ENCODE measurements around the gene FSD1. TPM values are rescaled to one million over a fixed set of nuclear protein-coding genes. Genes with fewer than 3 reads are reported as not detected.
"Not testable (repeated sequence)": the region's sequence is repeated elsewhere in the genome, so short reads cannot be mapped to it uniquely, and the experiment has no call there.

Gene FSD1
- total RNA-seq, 1 experiment from 2014 or later = not detected

DNA sequence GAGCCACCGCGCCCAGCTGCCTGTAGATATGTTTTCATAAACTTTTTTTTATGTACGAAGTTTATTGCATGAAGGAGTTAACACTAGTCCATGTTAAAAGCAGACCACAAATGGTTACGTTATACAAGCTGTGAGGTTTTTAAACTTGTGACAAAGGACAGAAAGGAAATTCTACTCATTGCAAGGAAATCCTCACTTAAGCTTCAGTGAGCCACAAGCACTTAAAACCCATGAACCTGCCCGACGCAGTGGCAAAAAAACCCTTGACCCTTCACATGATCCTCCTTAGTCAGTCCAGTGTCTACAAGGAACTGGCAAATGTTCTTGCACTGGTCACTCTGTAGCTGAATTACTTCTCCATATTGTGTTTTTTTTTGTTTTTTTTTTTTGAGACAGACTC is 43.1 kb downstream of the FSD1 start:
- intact Hi-C loops (cut with micrococcal nuclease; ENCODE audit: unreplicated experiment) = no loop called here

DNA sequence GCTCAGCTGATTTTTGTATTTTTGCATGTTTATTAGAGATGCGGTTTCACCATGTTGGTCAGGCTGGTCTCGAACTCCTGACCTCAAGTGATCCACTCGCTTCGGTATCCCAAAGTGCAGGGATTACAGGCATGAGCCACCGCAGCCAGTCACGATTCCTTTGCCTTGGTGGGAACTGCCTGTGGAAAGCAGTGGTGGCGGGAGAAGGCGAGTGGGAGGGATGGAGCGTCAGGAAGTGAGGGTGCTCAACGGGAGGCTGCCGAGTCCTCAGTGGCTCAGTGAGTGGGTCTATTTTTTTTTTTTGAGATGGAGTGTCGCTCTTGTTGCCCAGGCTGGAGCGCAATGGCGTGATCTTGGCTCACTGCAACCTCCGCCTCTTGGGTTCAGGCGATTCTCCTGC is 44.8 kb downstream of the FSD1 start:
- H3K9me2 ChIP-seq (ENCODE audit: insufficient read depth); DNase-seq; BruUV-seq (replicated peaks); intact Hi-C loops (cut with micrococcal nuclease; ENCODE audit: unreplicated experiment); POLR2A ChIA-PET (ENCODE audit: unreplicated experiment); H3K4me2 ChIP-seq; H2AFZ ChIP-seq; H3K4me1 ChIP-seq (replicated peaks; ENCODE audit: insufficient read depth); H3K27ac ChIP-seq; H3F3A ChIP-seq (ENCODE audit: insufficient read depth, low read depth); H3K4me3 ChIP-seq; H3K27me3 ChIP-seq (ENCODE audit: insufficient read depth, low read depth); H3K9me3 ChIP-seq (ENCODE audit: insufficient read depth, low read depth); CTCF ChIA-PET; H3K79me2 ChIP-seq (ENCODE audit: low read depth); H4K20me1 ChIP-seq (ENCODE audit: insufficient read depth); H3K36me3 ChIP-seq (ENCODE audit: low read depth): not testable (repeated sequence)

More for the DNA sequence above, 43.1 kb downstream of the FSD1 start:
- no peak for DNase-seq
- no peaks in the 10 kb centered on the region for H3K27me3 ChIP-seq (ENCODE audit: insufficient read depth, low read depth)
- ChIA-PET CTCF (no interaction called here), POLR2A (ENCODE audit: unreplicated experiment) (interaction anchor here (0.6 kb wide), 1 partner anchor 187 kb away, joined by 7 read pairs; no protein-coding TSS in a partner anchor)
- BruUV-seq (replicated peaks) = no TSS peak
- H3K27ac ChIP-seq = no peak overlapping the region
- no peak overlapping the region for H3K4me2 ChIP-seq
- no peaks in the 10 kb centered on the region for H4K20me1 ChIP-seq (ENCODE audit: insufficient read depth)
- H3K36me3 ChIP-seq (ENCODE audit: low read depth) = no peaks in the 10 kb centered on the region
- no peak for TF ChIP-seq EZH2 (IDR thresholded peaks at IDR 0.05; ENCODE audit: low read depth)
- TF ChIP-seq, protein P1, sequence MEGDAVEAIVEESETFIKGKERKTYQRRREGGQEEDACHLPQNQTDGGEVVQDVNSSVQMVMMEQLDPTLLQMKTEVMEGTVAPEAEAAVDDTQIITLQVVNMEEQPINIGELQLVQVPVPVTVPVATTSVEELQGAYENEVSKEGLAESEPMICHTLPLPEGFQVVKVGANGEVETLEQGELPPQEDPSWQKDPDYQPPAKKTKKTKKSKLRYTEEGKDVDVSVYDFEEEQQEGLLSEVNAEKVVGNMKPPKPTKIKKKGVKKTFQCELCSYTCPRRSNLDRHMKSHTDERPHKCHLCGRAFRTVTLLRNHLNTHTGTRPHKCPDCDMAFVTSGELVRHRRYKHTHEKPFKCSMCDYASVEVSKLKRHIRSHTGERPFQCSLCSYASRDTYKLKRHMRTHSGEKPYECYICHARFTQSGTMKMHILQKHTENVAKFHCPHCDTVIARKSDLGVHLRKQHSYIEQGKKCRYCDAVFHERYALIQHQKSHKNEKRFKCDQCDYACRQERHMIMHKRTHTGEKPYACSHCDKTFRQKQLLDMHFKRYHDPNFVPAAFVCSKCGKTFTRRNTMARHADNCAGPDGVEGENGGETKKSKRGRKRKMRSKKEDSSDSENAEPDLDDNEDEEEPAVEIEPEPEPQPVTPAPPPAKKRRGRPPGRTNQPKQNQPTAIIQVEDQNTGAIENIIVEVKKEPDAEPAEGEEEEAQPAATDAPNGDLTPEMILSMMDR (conservative IDR thresholded peaks at IDR 0.05) = no peak
- no peaks in the 10 kb centered on the region for H3K79me2 ChIP-seq (ENCODE audit: low read depth)
- H3F3A ChIP-seq (ENCODE audit: insufficient read depth, low read depth) = peaks cover 3% of the 10 kb centered on the region; the same call in 1 of the 2 replicates
- no peaks in the 10 kb centered on the region for H3K4me1 ChIP-seq (replicated peaks; ENCODE audit: insufficient read depth)
- no peaks in the 10 kb centered on the region for H3K9me2 ChIP-seq (ENCODE audit: insufficient read depth)
- H3K4me3 ChIP-seq = no peak overlapping the region
- H2AFZ ChIP-seq = no peak overlapping the region
- H3K9me3 ChIP-seq (ENCODE audit: insufficient read depth, low read depth) = no peaks in the 10 kb centered on the region

DNA sequence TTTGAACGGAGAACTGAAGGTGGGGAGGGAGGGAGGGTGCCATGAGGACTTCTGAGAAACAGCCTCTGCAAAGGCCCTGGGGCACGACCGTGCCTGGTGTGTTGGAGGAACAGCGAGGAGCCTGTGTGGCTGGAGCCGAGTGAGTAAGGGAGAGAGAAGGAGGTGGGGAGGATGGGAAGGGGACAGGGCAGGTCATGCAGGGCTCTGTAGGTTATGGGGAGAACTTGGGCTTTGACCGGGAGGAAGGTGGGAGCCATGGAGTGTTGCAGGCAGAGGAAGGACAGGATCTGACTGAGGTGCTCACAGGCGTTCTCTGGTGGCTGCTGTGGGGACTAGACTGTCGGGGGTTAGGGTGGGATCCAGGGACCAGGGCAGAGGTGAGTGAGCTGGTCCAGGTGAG is 45.7 kb downstream of the FSD1 start:
- Histone ChIP-seq H3K9me2 (ENCODE audit: insufficient read depth) (no peaks in the 10 kb centered on the region), H3K79me2 (ENCODE audit: low read depth) (no peaks in the 10 kb centered on the region), H3K4me2 (no peak overlapping the region), H3K4me1 (replicated peaks; ENCODE audit: insufficient read depth) (no peaks in the 10 kb centered on the region), H3K9me3 (ENCODE audit: insufficient read depth, low read depth) (no peaks in the 10 kb centered on the region), H3K27me3 (ENCODE audit: insufficient read depth, low read depth) (no peaks in the 10 kb centered on the region), H3K27ac (no peak overlapping the region), H3K4me3 (no peak overlapping the region), H2AFZ (no peak overlapping the region), H3F3A (ENCODE audit: insufficient read depth, low read depth) (peaks cover 3% of the 10 kb centered on the region; the same call in 1 of the 2 replicates), H3K36me3 (ENCODE audit: low read depth) (no peaks in the 10 kb centered on the region), H4K20me1 (ENCODE audit: insufficient read depth) (no peaks in the 10 kb centered on the region)
- TF ChIP-seq EZH2 (IDR thresholded peaks at IDR 0.05; ENCODE audit: low read depth) = no peak
- TF ChIP-seq, protein P1 (conservative IDR thresholded peaks at IDR 0.05) = no peak
- BruUV-seq (replicated peaks) = no TSS peak
- no peak for DNase-seq
- intact Hi-C loops (cut with micrococcal nuclease; ENCODE audit: unreplicated experiment) = no loop called here
- CTCF ChIA-PET = no interaction called here
- POLR2A ChIA-PET (ENCODE audit: unreplicated experiment) = no interaction called here

DNA sequence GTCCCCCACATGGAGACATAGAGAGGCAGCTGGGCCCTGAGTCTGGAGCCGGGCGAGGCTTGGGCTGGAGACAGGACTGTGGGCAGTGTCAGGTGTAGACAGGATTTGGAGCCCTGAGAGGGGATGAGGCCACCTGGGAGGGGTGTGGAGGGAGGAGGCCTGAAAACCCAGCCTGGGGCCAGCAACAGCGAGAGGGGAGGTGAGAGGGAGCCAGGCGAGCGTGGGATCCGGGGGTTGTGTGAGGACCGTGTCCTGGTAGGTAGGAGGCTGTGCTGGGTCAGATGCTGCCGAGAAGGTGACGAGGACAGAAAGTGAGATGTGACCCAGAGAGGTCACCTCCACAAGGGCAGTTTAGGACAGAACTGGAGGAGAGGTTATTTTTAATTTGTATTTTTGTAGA is 46.3 kb downstream of the FSD1 start:
- intact Hi-C loops (cut with micrococcal nuclease; ENCODE audit: unreplicated experiment) = no loop called here
- no peak overlapping the region for H3K4me3 ChIP-seq
- H3K9me3 ChIP-seq (ENCODE audit: insufficient read depth, low read depth) = no peaks in the 10 kb centered on the region
- H3K79me2 ChIP-seq (ENCODE audit: low read depth) = no peaks in the 10 kb centered on the region
- H3K4me2 ChIP-seq = no peak overlapping the region
- H3F3A ChIP-seq (ENCODE audit: insufficient read depth, low read depth) = peaks cover 3% of the 10 kb centered on the region; the same call in 1 of the 2 replicates
- H4K20me1 ChIP-seq (ENCODE audit: insufficient read depth) = no peaks in the 10 kb centered on the region
- no peak overlapping the region for H3K27ac ChIP-seq
- TF ChIP-seq EZH2 (IDR thresholded peaks at IDR 0.05; ENCODE audit: low read depth) = no peak
- no peaks in the 10 kb centered on the region for H3K36me3 ChIP-seq (ENCODE audit: low read depth)
- no peaks in the 10 kb centered on the region for H3K4me1 ChIP-seq (replicated peaks; ENCODE audit: insufficient read depth)
- DNase-seq = no peak
- CTCF ChIA-PET = no interaction called here
- no TSS peak for BruUV-seq (replicated peaks)
- H3K9me2 ChIP-seq (ENCODE audit: insufficient read depth) = no peaks in the 10 kb centered on the region
- H3K27me3 ChIP-seq (ENCODE audit: insufficient read depth, low read depth) = no peaks in the 10 kb centered on the region
- no peak overlapping the region for H2AFZ ChIP-seq
- POLR2A ChIA-PET (ENCODE audit: unreplicated experiment) = no interaction called here

Data from PC-9 (cell line).